ENCODE results near the gene PICK1. TPM values are rescaled to one million over a fixed set of nuclear protein-coding genes. Genes with fewer than 3 reads are reported as not detected.

The PICK1 gene
- total and polyA plus RNA-seq, 2 experiments from 2014 or later = 8.4 to 14.4 TPM

DNA sequence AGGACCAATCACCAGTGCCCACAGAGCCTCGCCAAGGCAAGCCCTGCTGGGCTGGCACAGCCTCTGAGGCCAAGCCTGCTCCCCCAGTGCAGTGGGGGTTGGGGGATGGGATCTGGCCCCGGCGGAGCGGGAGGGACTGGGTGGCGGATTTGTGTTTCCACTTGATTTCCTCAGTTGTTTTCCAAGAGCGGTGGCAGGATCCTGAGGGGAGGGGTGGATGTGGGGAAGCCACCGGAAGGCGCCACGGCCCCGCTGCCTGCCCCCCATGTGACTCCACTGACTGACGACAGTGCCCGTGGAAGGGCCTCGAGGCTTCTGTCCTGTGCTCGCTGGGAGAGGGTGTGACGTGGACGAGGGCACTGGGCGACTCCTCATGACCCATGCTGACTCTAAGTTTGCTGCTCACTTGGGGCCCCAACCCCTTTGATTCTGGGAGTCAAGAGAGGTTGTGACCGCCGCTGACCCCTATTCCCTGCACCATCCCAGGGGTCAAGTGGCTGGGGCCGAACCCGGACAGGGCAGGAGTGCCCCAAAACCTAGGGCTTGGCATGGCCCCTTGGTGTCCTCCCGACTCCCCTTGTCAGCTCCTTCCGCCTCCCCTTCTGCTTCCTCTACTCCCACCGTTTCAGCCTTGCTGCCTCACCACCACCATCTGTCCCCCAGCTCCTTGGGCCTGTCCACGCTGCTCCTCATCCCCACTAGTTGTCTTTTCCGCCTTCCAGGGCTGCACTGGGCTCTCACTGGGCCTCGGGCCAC, 23.5 kb upstream of the PICK1 start:
- DNase-seq = no peak
- no peaks in the 10 kb centered on the region for H3K27me3 ChIP-seq (replicated peaks; ENCODE audit: insufficient read depth)
- no peaks in the 10 kb centered on the region for H3K79me2 ChIP-seq (ENCODE audit: insufficient read depth)
- no peaks in the 10 kb centered on the region for H4K20me1 ChIP-seq (ENCODE audit: insufficient read depth)
- 88 to 89% methylated on average over 22 to 27 of the region's 27 CpGs for WGBS, 2 experiments (ENCODE audit: low coverage in 1 of 2, low lambda C conversion rate in 2 of 2, missing lambda C conversion rate in 2 of 2)
- no peaks in the 10 kb centered on the region for H3K36me3 ChIP-seq (ENCODE audit: low read depth)
- TF ChIP-seq EZH2phosphoT487 (IDR thresholded peaks at IDR 0.05; ENCODE audit: insufficient read depth, low read depth) (no peak), EZH2 (IDR thresholded peaks at IDR 0.05; ENCODE audit: insufficient read depth, poor library complexity, severe bottlenecking) (no peak)
- no peaks in the 10 kb centered on the region for H3K9me3 ChIP-seq (ENCODE audit: low read depth)
- no peak overlapping the region for H3K27ac ChIP-seq
- no peak overlapping the region for H3K4me3 ChIP-seq
- H3K4me1 ChIP-seq (ENCODE audit: insufficient read depth) = peaks cover 19% of the 10 kb centered on the region
- H3K4me2 ChIP-seq (ENCODE audit: unreplicated experiment) = peak overlapping the region; percentile 27
- no peaks in the 10 kb centered on the region for H3F3A ChIP-seq (ENCODE audit: insufficient read depth)
- no peaks in the 10 kb centered on the region for H3K9me2 ChIP-seq (ENCODE audit: insufficient read depth)
- H2AFZ ChIP-seq = no peak overlapping the region
- H3K9ac ChIP-seq = 0 out of 2 replicates have a peak overlapping the region, but pooled peaks have one; percentile 4
- in situ Hi-C loops (cut with MboI) = no loop called here

- no peaks in the 10 kb centered on the region for H3F3A ChIP-seq (ENCODE audit: insufficient read depth)
- TF ChIP-seq EZH2phosphoT487 (IDR thresholded peaks at IDR 0.05; ENCODE audit: insufficient read depth, low read depth) = no peak
- TF ChIP-seq EZH2 (IDR thresholded peaks at IDR 0.05; ENCODE audit: insufficient read depth, poor library complexity, severe bottlenecking) = no peak
- 51 to 54% methylated on average over 15 of the region's 15 CpGs for WGBS, 2 experiments (ENCODE audit: low coverage in 1 of 2, low lambda C conversion rate in 2 of 2, missing lambda C conversion rate in 2 of 2)
- H2AFZ ChIP-seq = peak overlapping the region; percentile 54
- H3K9me3 ChIP-seq (ENCODE audit: low read depth) = no peaks in the 10 kb centered on the region
- DNase-seq = peak; percentile 96
- peak overlapping the region; percentile 39 for H3K4me2 ChIP-seq (ENCODE audit: unreplicated experiment)
- H3K4me3 ChIP-seq = no peak overlapping the region
- peaks cover 19% of the 10 kb centered on the region for H3K4me1 ChIP-seq (ENCODE audit: insufficient read depth)
- H3K9me2 ChIP-seq (ENCODE audit: insufficient read depth) = no peaks in the 10 kb centered on the region
- H3K27ac ChIP-seq = peak overlapping the region; percentile 25; the same call in 1 of the 2 replicates
- no peaks in the 10 kb centered on the region for H3K27me3 ChIP-seq (replicated peaks; ENCODE audit: insufficient read depth)
- peak overlapping the region; percentile 7; the same call in 1 of the 2 replicates for H3K9ac ChIP-seq
- no peaks in the 10 kb centered on the region for H4K20me1 ChIP-seq (ENCODE audit: insufficient read depth)
- in situ Hi-C loops (cut with MboI) = no loop called here
- no peaks in the 10 kb centered on the region for H3K36me3 ChIP-seq (ENCODE audit: low read depth)
- H3K79me2 ChIP-seq (ENCODE audit: insufficient read depth) = no peaks in the 10 kb centered on the region
These were observed 22.8 kb upstream of the PICK1 start for GRCh38 chr22:38034278-38034882.

DNA sequence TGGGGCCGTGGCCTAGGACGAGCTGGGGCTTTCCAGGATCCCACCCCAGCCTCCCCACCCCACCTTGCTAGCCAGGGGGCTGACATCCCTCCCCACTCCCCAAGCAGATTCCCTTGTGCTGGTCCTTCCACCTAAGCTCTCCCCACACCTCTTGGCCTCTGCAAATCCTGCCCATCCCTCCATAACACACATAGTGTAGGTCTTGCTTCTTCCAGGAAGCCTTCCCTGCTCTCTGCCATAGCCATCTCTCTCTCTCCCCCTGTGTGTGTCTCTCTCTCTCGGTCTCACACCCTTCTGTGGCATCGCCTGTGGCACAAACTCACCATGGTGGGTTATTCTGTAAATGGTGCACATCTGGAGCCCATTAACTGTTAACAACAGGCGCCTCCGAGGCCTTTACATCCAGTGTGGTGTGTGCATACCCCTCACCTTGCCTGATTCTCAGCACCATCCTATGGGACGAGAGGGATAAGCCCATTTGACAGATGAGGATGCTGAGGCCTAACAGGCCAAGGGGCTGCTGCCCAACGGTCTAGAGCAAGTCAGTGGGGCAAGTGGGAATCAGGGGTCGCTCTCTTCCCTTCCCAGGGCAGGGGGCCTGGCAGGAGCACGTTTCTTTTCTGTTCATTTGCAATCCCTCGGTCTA, 22.2 kb upstream of the PICK1 start:
- Histone ChIP-seq H3K27ac (no peak overlapping the region), H4K20me1 (ENCODE audit: insufficient read depth) (no peaks in the 10 kb centered on the region), H3K9ac (peak overlapping the region; percentile 7; the same call in 1 of the 2 replicates), H3K9me2 (ENCODE audit: insufficient read depth) (no peaks in the 10 kb centered on the region), H3K4me3 (no peak overlapping the region), H2AFZ (peak overlapping the region; percentile 54), H3K4me2 (ENCODE audit: unreplicated experiment) (peak overlapping the region; percentile 39), H3K27me3 (replicated peaks; ENCODE audit: insufficient read depth) (no peaks in the 10 kb centered on the region), H3K4me1 (ENCODE audit: insufficient read depth) (peaks cover 19% of the 10 kb centered on the region), H3K79me2 (ENCODE audit: insufficient read depth) (no peaks in the 10 kb centered on the region), H3K9me3 (ENCODE audit: low read depth) (no peaks in the 10 kb centered on the region), H3F3A (ENCODE audit: insufficient read depth) (no peaks in the 10 kb centered on the region), H3K36me3 (ENCODE audit: low read depth) (no peaks in the 10 kb centered on the region)
- TF ChIP-seq EZH2 (IDR thresholded peaks at IDR 0.05; ENCODE audit: insufficient read depth, poor library complexity, severe bottlenecking) (no peak), EZH2phosphoT487 (IDR thresholded peaks at IDR 0.05; ENCODE audit: insufficient read depth, low read depth) (no peak)
- DNase-seq = no peak
- WGBS, 2 experiments (ENCODE audit: low coverage in 1 of 2, low lambda C conversion rate in 2 of 2, missing lambda C conversion rate in 2 of 2) = 68 to 70% methylated on average over 11 of the region's 11 CpGs
- in situ Hi-C loops (cut with MboI) = no loop called here

DNA sequence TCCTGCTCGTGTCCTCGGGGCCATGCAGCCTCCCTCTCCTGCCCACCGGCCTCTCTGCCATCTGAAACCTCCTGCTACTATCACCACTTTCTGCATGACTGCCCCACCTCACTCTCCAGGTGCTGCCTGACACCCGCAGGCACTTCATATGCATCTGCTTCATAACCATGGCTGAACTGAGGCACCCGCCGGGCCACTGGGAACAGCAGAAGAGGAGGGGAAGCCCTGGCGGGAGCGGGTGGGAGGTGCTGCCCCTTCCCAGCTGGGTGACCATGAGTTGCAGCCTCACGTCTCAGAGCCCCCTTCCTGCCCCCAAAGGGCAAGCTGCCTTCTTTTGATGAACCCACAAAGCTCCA, 21.7 kb upstream of the PICK1 start:
- no peaks in the 10 kb centered on the region for H3K27me3 ChIP-seq (replicated peaks; ENCODE audit: insufficient read depth)
- no peaks in the 10 kb centered on the region for H4K20me1 ChIP-seq (ENCODE audit: insufficient read depth)
- H3K4me2 ChIP-seq (ENCODE audit: unreplicated experiment) = no peak overlapping the region
- in situ Hi-C loops (cut with MboI) = no loop called here
- 86 to 87% methylated on average over 9 of the region's 9 CpGs for WGBS, 2 experiments (ENCODE audit: low coverage in 1 of 2, low lambda C conversion rate in 2 of 2, missing lambda C conversion rate in 2 of 2)
- H3K9me3 ChIP-seq (ENCODE audit: low read depth) = no peaks in the 10 kb centered on the region
- H3K27ac ChIP-seq = no peak overlapping the region
- no peaks in the 10 kb centered on the region for H3F3A ChIP-seq (ENCODE audit: insufficient read depth)
- no peak overlapping the region for H2AFZ ChIP-seq
- no peak overlapping the region for H3K4me3 ChIP-seq
- H3K36me3 ChIP-seq (ENCODE audit: low read depth) = no peaks in the 10 kb centered on the region
- H3K4me1 ChIP-seq (ENCODE audit: insufficient read depth) = peaks cover 19% of the 10 kb centered on the region
- H3K9ac ChIP-seq = no peak overlapping the region
- H3K79me2 ChIP-seq (ENCODE audit: insufficient read depth) = no peaks in the 10 kb centered on the region
- no peak for TF ChIP-seq EZH2 (IDR thresholded peaks at IDR 0.05; ENCODE audit: insufficient read depth, poor library complexity, severe bottlenecking)
- no peak for TF ChIP-seq EZH2phosphoT487 (IDR thresholded peaks at IDR 0.05; ENCODE audit: insufficient read depth, low read depth)
- no peaks in the 10 kb centered on the region for H3K9me2 ChIP-seq (ENCODE audit: insufficient read depth)
- no peak for DNase-seq
